H9 (cell line): Measurements from ENCODE around the gene TIAM2. TPM values are rescaled to one million over a fixed set of nuclear protein-coding genes. Genes with fewer than 3 reads are reported as not detected.

Source experiments
- DNase-seq: peaks from one replicate; pipeline ENCODE4 v3.0.0-alpha.2; 2017
- H2AFZ ChIP-seq: one replicate; pipeline ENCODE4 v1.6.1; 2013; ENCODE audit warnings: mild to moderate bottlenecking, low read length, control low read depth, moderate library complexity
- H2AK5ac ChIP-seq: 2 replicates; pipeline ENCODE4 v1.6.1; 2013; ENCODE audit warnings: low read length, control low read depth, mixed read lengths; ENCODE audit not compliant: insufficient read length
- H2BK120ac ChIP-seq: one replicate; pipeline ENCODE4 v1.6.1; 2013; ENCODE audit warnings: low read depth, mild to moderate bottlenecking, low read length, control low read depth, inconsistent platforms; ENCODE audit not compliant: poor library complexity, severe bottlenecking
- H2BK12ac ChIP-seq: 2 replicates; pipeline ENCODE4 v1.6.1; 2013; ENCODE audit warnings: low read length, control low read depth, mixed read lengths, low read depth; ENCODE audit not compliant: insufficient read length
- H2BK15ac ChIP-seq: 2 replicates; pipeline ENCODE4 v1.6.1; 2013; ENCODE audit warnings: low read depth, low read length, control low read depth
- H2BK20ac ChIP-seq: one replicate; pipeline ENCODE4 v1.6.1; 2013; ENCODE audit warnings: low read depth, mild to moderate bottlenecking, low read length, control low read depth, inconsistent platforms; ENCODE audit not compliant: poor library complexity, severe bottlenecking
- H2BK5ac ChIP-seq: 2 replicates; pipeline ENCODE4 v1.6.1; 2013; ENCODE audit warnings: low read length, control low read depth, mixed read lengths; ENCODE audit not compliant: insufficient read length
- H3K14ac ChIP-seq: 2 replicates; pipeline ENCODE4 v1.6.1; 2013; ENCODE audit warnings: low read length, control low read depth; ENCODE audit not compliant: insufficient read depth
- H3K18ac ChIP-seq: 2 replicates; pipeline ENCODE4 v1.6.1; 2013; ENCODE audit warnings: low read depth, mild to moderate bottlenecking, mixed read lengths, low read length, control low read depth; ENCODE audit not compliant: insufficient read length
- H3K23ac ChIP-seq: 2 replicates; pipeline ENCODE4 v1.6.1; 2013; ENCODE audit warnings: low read length, control low read depth, mixed read lengths, low read depth; ENCODE audit not compliant: insufficient read length
- H3K23me2 ChIP-seq: 2 replicates; pipeline ENCODE4 v1.6.1; 2013; ENCODE audit warnings: low read depth, mild to moderate bottlenecking, mixed read lengths, low read length, control low read depth; ENCODE audit not compliant: insufficient read length, poor library complexity, severe bottlenecking
- H3K27ac ChIP-seq: 2 replicates; pipeline ENCODE4 v1.5.1; 2013; ENCODE audit warnings: low read length, control low read depth, mixed read lengths, low read depth; ENCODE audit not compliant: insufficient read length
- H3K27me3 ChIP-seq: 2 replicates; pipeline ENCODE4 v1.6.1; 2013; ENCODE audit warnings: low read length, control low read depth, inconsistent platforms; ENCODE audit not compliant: insufficient read depth
- H3K4ac ChIP-seq: 2 replicates; pipeline ENCODE4 v1.6.1; 2013; ENCODE audit warnings: low read depth, mild to moderate bottlenecking, control low read depth, inconsistent platforms, low read length, moderate library complexity
- H3K4me1 ChIP-seq: 2 replicates; pipeline ENCODE4 v1.6.1; 2013; ENCODE audit warnings: low read length, control low read depth, inconsistent platforms; ENCODE audit not compliant: insufficient read depth
- H3K4me2 ChIP-seq: 2 replicates; pipeline ENCODE4 v1.6.1; 2013; ENCODE audit warnings: low read length, control low read depth, mixed read lengths; ENCODE audit not compliant: insufficient read length, insufficient read depth
- H3K56ac ChIP-seq: 2 replicates; pipeline ENCODE4 v1.6.1; 2013; ENCODE audit warnings: low read depth, mild to moderate bottlenecking, mixed read lengths, low read length, control low read depth; ENCODE audit not compliant: insufficient read length
- H3K79me1 ChIP-seq: 2 replicates; pipeline ENCODE4 v1.6.1; 2013; ENCODE audit warnings: low read depth, mild to moderate bottlenecking, moderate library complexity, low read length, control low read depth, inconsistent platforms; ENCODE audit not compliant: insufficient read depth, poor library complexity, severe bottlenecking
- H3K79me2 ChIP-seq: 2 replicates; pipeline ENCODE4 v1.6.1; 2013; ENCODE audit warnings: low read length, control low read depth, inconsistent platforms; ENCODE audit not compliant: insufficient read depth
- H3K9ac ChIP-seq: 2 replicates; pipeline ENCODE4 v1.6.1; 2013; ENCODE audit warnings: low read length, control low read depth, mixed read lengths; ENCODE audit not compliant: insufficient read length; ENCODE audit errors: extremely low read depth
- H3K9me3 ChIP-seq: one replicate; pipeline ENCODE4 v1.6.1; 2013; ENCODE audit warnings: low read depth, low read length, inconsistent platforms; ENCODE audit not compliant: control insufficient read depth
- H3T11ph ChIP-seq: one replicate; pipeline ENCODE4 v1.6.1; 2013; ENCODE audit warnings: mild to moderate bottlenecking, low read length, control low read depth, inconsistent platforms
- H4K20me1 ChIP-seq: one replicate; pipeline ENCODE4 v1.6.1; 2013; ENCODE audit not compliant: control insufficient read depth, insufficient read length, insufficient read depth
- H4K5ac ChIP-seq: 2 replicates; pipeline ENCODE4 v1.6.1; 2013; ENCODE audit warnings: low read depth, mild to moderate bottlenecking, mixed read lengths, low read length, control low read depth; ENCODE audit not compliant: insufficient read length
- H4K8ac ChIP-seq: replicated peaks from 2 replicates; pipeline ENCODE4 v1.6.1; 2013; ENCODE audit warnings: low read length, control low read depth, mixed read lengths, low read depth; ENCODE audit not compliant: insufficient read length
- H4K91ac ChIP-seq: 2 replicates; pipeline ENCODE4 v1.6.1; 2013; ENCODE audit warnings: low read depth, mild to moderate bottlenecking, moderate library complexity, mixed read lengths, low read length, control low read depth; ENCODE audit not compliant: insufficient read length
- H3K27ac Mint-ChIP-seq, 3 experiments: 2 replicates in 2 of 3; 3 replicates in 1 of 3; pipeline ENCODE4 v1.8.0; 2020 to 2021; ENCODE audit warnings: mixed read lengths in 3 of 3, mild to moderate bottlenecking in 1 of 3, moderate library complexity in 1 of 3
- H3K27me3 Mint-ChIP-seq: 2 replicates; pipeline ENCODE4 v1.8.0; 2021; ENCODE audit warnings: low read depth, mild to moderate bottlenecking, moderate library complexity, mixed read lengths
- H3K36me3 Mint-ChIP-seq, 3 experiments: 2 replicates in 2 of 3; 3 replicates in 1 of 3; pipeline ENCODE4 v1.8.0; 2020 to 2021; ENCODE audit warnings: low read depth in 3 of 3, mixed read lengths in 3 of 3; ENCODE audit not compliant: insufficient read depth in 1 of 3
- H3K4me1 Mint-ChIP-seq, 2 experiments: 2 replicates each; pipeline ENCODE4 v1.8.0; 2020; ENCODE audit warnings: mixed read lengths in 2 of 2
- H3K4me3 Mint-ChIP-seq, 2 experiments: 2 replicates in 1 of 2; 3 replicates in 1 of 2; pipeline ENCODE4 v1.8.0; 2020 to 2021; ENCODE audit warnings: mild to moderate bottlenecking in 2 of 2, mixed read lengths in 2 of 2, moderate library complexity in 1 of 2
- H3K9me3 Mint-ChIP-seq, 2 experiments: 2 replicates in 1 of 2; 3 replicates in 1 of 2; pipeline ENCODE4 v1.8.0; 2020; ENCODE audit warnings: mild to moderate bottlenecking in 2 of 2, mixed read lengths in 2 of 2, moderate library complexity in 1 of 2
- WGBS: extraction: QIAGEN DNeasy Blood & Tissue Kit; methylation state at CpG from one replicate; pipeline ENCODE4 v1.1.7; 2013; ENCODE audit warnings: missing lambda C conversion rate, low lambda C conversion rate, mixed read lengths; ENCODE audit not compliant: insufficient read length; ENCODE audit errors: extremely low coverage; 5-methylcytosine and 5-hydroxymethylcytosine counted together
- total RNA-seq: library from RNA; stranded (reverse); gene quantifications from 2 replicates; pipeline ENCODE4 v1.2.1, GENCODE V29; 2021
- TF ChIP-seq, protein P1 (sequence below): fragments of 200-600 bp; sonication (generic); conservative IDR thresholded peaks from 3 replicates; pipeline ENCODE4 v1.8.0; 2021; ENCODE audit warnings: antibody characterized with exemption, mild to moderate bottlenecking

TIAM2 gene
- total RNA-seq, 1 experiment from 2014 or later = 6.3 TPM

DNA sequence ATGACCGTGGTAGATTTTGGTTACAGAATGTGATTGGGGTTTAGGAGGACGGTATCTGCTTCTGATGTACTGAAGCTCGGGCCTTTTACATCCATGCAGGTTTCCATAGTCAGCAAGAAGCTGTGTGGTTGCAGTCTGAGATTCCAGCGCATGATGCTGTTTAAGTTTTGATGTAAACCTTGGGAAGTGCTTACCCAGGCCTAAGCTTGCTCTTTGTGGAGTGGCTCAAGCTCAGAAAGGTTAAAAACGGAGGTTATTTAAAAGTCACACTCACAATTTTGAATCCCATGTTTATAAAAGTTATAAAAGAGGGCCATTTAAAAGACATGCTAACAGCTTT is 121.4 kb downstream of the TIAM2 start:
- peaks cover 41 to 53% of the 10 kb centered on the region in 2 experiments for H3K4me1 Mint-ChIP-seq

More for the DNA sequence above, 121.4 kb downstream of the TIAM2 start:
- no CpG with 5 or more reads among the region's 5 CpGs for WGBS
- Histone ChIP-seq H3K14ac (no peak overlapping the region), H2BK15ac (no peak overlapping the region), H2BK5ac (no peak overlapping the region), H3K4me1 (peaks cover 18% of the 10 kb centered on the region), H3K79me1 (no peaks in the 10 kb centered on the region), H3K4me2 (no peak overlapping the region), H3K23me2 (no peaks in the 10 kb centered on the region), H3K23ac (no peak overlapping the region), H3K9ac (no peak overlapping the region), H3K4ac (no peak overlapping the region), H2BK12ac (no peak overlapping the region), H3T11ph (no peak overlapping the region), H3K27ac (no peak overlapping the region), H3K18ac (no peak overlapping the region), H2AK5ac (no peak overlapping the region), H4K20me1 (no peaks in the 10 kb centered on the region), H3K9me3 (no peaks in the 10 kb centered on the region), H2AFZ (no peak overlapping the region), H3K27me3 (no peaks in the 10 kb centered on the region), H2BK120ac (no peak overlapping the region), H3K56ac (no peak overlapping the region), H4K8ac (no peak overlapping the region), H4K91ac (no peak overlapping the region), H2BK20ac (no peak overlapping the region), H4K5ac (no peak overlapping the region), H3K79me2 (no peaks in the 10 kb centered on the region)
- TF ChIP-seq, protein P1, sequence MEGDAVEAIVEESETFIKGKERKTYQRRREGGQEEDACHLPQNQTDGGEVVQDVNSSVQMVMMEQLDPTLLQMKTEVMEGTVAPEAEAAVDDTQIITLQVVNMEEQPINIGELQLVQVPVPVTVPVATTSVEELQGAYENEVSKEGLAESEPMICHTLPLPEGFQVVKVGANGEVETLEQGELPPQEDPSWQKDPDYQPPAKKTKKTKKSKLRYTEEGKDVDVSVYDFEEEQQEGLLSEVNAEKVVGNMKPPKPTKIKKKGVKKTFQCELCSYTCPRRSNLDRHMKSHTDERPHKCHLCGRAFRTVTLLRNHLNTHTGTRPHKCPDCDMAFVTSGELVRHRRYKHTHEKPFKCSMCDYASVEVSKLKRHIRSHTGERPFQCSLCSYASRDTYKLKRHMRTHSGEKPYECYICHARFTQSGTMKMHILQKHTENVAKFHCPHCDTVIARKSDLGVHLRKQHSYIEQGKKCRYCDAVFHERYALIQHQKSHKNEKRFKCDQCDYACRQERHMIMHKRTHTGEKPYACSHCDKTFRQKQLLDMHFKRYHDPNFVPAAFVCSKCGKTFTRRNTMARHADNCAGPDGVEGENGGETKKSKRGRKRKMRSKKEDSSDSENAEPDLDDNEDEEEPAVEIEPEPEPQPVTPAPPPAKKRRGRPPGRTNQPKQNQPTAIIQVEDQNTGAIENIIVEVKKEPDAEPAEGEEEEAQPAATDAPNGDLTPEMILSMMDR = no peak
- Mint-ChIP-seq H3K36me3 (peaks cover 0 to 4% (median 0%) of the 10 kb centered on the region in 3 experiments; a peak in 4 of 7 replicates), H3K4me3 (no peak overlapping the region), H3K27ac (peak overlapping the region; percentile 11 to 71 (median 21); a peak in 3 of 7 replicates), H3K27me3 (peaks cover 1% of the 10 kb centered on the region; the same call in 1 of the 2 replicates), H3K9me3 (peaks cover 0 to 5% of the 10 kb centered on the region in 2 experiments; a peak in 2 of 5 replicates)
- DNase-seq = no peak
